Measurements from ENCODE around the gene NRXN2. TPM values are rescaled to one million over a fixed set of nuclear protein-coding genes. Genes with fewer than 3 reads are reported as not detected.

The NRXN2 gene
- total RNA-seq, result under 0.01 TPM in 1 of 2 replicates, not detected in the other

DNA sequence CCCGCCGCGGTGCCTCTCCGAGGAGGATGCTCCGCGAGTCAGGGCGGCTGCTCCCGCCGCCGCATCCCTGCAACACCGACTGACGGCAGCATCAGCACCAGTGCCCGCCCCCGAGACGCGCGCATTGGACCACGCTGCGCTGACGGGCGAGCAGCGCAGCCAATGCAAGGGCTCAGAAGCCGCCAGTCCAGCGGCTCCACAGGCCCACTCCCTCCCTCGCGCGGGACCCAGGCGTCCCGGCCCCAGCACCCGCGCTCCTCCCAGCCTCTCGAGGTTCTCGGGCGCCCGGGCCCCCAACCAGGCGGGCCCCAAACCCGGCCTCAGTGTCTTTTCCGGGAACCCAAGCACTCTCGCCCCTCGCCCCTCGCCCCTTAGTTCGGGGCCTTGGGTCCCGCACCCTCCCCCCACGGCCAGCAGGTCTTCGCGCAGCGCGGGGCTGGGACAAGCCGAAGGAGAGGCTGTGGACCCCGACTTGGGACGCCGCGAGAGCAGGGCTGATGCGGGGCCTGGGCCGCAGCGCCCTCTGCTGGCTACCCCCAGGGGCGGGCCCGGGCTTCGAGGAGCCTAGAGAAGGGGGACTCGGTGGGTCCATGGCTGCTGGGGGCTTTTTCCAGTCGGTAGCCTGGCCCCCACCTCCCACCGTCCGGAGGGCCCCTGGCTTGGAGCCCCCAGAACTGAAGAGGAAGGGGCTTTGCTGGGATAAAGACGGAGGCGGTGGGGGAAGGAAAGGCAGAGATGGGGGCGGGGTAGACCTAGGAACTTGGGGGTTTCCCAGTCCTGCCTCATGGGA, at the start of gene NRXN2:
NRXN2 (minus strand) TSS at position 81 of the 790 bp plus-strand sequence. CDS start 9,498 bp downstream, outside the sequence.
- peak; percentile 77 to 85 for DNase-seq (ENCODE audit: low read depth in 2 of 2)

DNA sequence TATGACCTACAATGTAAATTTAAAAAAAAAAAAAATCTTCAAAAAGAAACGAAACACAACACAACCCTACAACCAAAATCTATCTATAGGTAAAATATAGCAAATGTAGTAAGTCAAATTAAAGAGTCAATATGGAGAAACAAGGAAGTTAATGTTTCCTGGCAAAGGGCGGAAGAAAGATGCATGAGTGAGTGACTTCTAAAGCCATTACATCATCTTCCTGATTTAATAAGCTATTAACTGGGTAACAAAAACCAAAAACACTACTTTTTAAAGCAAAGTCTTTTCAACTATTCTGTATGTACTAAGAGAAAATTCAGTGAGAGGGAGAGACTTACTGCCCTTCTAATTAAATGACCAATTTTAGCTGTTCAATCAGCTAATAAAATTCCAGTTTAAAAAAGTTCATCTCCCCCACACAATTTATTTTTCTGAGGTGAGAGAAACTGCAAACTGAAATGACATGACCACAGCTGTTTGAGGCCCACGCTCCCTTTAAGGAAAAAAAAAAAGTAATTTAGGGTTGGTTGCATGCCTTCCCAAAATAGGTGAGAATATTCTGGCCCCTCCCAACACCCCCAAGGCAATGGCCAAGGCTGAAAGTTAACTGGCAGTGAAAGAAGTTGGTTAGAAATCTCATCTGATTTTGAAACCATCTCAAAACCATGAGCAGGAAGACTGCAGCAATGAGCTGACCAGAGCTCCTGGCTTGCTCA, 49.5 kb upstream of the NRXN2 start:
- DNase-seq (ENCODE audit: low read depth in 2 of 2), result peak in 1 of 2 donors; percentile 61

DNA sequence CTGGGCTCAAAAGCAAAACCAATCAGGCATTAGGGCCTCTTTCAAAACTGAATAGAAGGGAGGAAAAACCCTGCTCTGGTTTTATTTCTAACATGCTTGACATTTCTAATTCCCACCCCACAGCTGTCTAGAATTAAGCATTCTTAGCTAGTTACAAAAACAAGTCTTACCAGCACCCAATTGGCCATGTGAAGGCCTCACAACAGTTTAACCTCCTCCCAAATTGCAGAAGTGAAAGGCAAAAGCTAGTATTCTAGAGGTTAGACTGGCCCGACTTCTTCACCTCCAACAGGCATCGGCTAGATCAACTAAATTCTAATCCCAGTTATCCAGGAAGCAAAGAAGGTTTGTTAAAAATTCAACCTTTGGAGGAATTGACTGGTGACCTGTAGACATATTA, 48.9 kb upstream of the NRXN2 start:
- no peak for DNase-seq (ENCODE audit: low read depth in 2 of 2)

DNA sequence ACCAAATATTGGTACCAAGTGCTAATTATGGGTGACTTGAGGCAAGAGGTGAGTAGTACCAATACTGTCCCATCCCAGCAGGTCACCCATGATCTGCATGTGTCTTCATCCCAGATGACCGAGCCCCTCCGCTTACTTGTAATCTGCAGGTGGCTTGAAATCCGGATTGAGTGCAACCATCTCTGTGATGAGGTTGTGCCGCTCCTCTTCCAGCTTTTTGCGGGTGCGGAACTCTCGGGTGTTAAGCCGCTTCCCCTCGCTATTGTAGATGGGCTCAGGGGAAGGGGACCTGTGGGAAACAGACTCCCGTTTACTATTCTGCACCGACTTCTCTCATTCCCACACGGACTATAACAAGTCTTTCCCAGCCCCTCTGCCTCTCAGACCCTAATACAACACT, 47.1 kb upstream of the NRXN2 start:
- no peak for DNase-seq (ENCODE audit: low read depth in 2 of 2)

DNA sequence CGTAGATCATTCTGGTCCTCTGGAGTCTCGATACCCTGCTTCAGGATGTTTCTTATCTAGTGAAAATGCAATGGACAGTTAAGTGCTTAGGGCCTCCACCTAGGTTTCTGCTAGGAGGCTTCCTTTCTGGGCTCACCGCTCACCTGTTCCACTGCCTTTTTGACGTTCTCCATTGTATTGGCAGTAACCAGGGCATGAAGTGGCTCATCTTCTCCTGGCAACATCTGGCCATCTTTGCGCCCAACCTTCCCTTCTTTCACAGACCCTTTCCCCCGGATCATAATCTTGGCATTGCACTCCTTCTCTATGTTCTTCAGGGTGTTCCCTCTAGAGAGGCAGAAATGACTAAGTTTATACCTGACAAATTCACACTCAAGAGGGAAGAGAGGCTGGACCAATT, 46.3 kb upstream of the NRXN2 start:
- DNase-seq (ENCODE audit: low read depth in 2 of 2), result no peak

DNA sequence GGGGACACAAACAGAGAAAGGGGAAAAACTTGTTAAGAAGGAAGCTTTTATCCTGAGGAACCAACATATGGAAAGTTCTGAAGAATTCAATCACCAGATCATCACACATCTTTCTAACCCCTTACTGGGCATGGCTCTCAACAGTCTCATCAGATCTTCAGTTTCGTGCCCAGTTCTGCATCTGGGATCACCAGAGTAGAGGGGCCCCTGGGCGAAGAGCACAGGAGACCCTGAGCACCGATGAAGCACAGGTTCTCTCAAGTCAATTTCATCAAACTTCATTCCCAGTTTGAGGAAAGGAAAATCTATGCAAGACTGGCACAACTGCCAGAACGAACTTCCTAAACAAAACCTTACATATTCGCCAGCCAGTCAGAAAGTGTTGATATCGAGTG, 45.3 kb upstream of the NRXN2 start:
- no peak for DNase-seq (ENCODE audit: low read depth in 2 of 2)

DNA sequence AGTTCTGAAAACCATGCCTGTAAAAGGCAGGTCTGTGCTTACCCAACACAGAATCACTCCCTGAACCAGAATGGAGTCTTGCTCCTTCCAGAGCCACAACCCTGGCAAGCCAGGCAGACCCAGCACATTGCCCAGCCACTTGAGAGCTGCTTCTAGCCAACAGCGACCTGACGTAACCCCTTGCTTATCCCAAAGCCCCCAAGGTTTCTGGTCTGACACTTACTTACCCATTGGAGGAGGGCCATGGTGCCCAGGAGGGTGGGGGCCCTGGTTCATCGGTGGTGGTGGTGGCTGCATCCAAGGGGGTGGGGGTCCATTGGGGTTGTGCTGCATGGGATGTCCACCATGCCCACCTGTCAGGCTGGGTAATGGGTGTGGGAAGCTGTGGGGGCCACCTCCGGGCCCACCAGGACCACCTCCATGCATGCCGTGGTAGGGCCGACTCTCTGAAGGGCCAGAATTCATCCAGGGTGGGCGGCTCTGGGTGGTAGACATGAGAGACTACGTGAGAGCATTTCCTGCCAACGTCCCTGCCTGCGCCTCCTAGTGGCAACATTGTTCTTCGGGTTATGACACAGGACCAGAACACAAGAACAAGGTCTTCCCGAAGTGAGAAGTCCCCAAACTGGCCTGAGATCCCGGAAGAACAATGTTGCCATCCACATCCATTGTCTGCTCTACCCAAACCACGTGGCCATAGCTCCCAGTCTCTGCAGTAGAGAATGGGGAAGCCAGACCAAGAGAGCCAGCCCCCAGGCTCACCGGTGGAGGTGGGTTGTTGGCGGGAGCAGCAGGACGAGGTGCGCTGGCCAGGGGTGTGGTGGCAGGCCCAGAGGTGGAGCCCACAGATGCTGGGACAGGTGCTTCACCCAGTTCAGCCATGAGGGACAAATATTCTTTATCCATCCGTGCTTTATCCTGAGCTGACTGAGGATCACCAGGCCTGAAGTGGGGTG, 44.6 kb upstream of the NRXN2 start:
- DNase-seq (ENCODE audit: low read depth in 2 of 2), result peak; percentile 75 to 84

DNA sequence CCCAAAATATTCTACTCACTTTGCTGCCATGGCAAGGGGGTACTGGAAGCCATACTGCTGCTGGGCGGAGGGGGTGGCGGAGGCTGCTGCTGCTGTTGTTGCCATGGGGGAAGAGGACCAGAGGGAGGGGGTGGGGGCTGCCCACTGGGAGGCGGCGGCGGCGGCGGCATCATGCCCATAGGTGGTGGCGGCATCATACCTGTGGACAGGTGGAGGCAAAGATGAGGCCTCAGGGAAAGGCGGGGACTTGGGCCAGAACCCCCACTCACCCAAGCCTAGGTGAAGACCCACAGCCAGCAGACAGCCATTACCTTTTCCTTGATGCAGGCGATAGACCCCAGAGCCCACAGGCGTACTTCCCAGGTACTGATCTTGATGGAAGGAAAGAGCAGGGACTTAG, 43.9 kb upstream of the NRXN2 start:
- DNase-seq (ENCODE audit: low read depth in 2 of 2), result no peak

DNA sequence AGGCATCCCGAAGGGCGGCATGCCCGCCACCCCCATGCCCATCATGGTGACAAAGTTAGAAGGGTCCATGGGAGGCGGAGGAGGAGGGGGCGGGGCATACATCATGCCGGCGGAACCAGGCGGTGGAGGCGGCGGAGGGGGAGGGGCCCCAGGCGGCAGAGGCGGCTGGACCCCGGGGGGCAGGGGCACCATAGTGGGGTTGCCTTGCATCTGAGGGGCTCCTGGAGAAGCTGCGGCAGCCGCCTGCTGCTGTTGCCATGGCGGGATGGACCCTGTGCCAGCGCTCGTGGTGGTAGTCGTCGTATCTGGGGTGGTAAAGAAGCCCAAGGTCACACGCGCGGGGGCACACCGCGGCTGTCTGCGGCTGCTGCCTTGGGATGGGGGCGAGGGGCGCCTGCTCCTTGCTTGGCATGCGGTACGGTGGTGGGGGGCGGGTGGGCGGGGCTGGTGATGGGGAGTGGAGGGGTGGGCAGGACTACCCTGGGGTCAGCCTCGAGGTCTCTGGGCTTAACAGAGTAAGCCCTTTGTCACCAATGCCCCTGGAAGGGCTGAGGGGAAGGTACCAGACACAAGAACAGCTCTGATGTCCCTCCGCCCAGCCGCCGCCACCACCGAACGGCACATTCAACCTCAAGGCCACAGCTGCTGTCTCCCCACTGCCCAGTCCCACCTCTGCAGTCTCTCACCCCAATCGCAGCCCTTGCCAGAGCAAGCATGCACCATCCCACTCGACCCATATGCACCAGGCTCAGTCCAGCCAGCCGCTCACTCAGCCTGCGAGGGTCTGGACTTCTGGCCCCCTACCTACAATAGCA, 43.1 kb upstream of the NRXN2 start:
- DNase-seq (ENCODE audit: low read depth in 2 of 2), result no peak

DNA sequence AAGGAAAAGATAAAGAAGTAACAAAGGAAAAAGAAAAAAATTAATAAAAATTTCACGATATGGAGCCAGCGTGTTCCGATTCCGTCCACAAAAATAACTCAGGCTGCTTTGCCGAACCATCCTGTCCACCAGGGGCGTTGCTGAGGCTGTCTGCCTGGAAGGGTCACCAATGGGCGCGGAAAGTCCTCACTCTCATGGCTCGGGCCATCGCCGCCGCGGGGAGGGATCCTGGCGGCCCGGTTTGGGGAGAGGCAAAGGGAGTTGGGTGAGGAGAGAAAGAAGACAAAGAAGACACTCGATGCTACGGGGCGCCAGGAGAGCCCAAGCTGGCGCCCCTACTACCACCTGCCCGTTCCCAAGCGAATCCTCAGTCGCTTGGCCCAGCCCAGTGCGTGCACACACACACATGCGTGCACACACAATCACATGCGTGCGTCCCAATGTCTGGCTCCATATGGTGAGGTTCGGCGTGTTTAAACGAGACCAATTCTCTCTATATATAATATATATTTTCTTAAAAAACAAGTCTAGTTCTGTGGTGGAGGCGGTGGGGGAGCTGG, 42.4 kb upstream of the NRXN2 start:
- DNase-seq (ENCODE audit: low read depth in 2 of 2), result no peak

DNA sequence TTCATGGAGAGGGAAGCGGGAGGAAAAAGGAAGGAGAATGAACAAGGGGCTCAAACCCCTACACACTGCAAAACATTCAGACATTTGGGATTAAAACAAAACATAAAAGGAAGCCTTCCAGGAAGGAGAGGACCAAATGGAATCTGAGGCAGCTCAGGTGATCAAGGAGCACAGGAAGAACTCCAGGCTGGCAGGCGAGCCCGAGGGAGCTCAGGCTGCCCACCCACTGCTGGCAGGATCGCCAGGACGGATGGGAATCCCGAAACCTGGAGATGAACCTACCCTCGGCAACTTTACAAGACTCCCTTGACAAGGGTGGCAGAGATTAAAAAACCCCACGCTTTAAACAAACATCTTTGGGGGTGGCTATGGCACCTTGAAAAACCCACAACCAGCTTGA, 41.8 kb upstream of the NRXN2 start:
- no peak for DNase-seq (ENCODE audit: low read depth in 2 of 2)

DNA sequence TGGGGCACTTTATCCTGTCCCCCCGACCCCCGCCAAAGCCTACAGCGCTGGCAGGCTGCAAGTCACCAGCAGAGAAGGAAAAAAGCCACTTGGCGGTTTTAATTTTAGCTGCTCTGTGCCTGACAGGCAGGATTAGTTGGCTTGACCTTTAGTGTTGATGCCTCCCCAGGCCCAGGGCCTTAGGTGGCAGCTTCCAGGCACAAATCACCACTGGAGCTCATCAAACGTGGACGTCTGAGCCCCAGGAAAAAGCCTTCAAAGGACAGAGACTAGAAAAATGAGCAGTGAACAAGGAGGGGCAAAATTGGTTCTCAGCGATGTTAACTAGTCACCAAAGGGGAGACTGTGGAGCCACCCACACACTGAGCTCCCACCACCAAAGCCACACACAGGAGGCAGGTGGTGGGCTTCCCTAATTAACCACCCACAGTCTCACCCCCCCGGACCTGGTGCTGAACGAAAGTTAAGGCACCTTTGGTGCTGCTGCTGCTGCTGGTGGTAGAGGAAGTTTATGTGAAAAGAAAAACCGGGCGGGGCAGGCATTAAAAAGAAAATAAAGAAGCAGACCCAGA, 41.1 kb upstream of the NRXN2 start:
- no peak for DNase-seq (ENCODE audit: low read depth in 2 of 2)

DNA sequence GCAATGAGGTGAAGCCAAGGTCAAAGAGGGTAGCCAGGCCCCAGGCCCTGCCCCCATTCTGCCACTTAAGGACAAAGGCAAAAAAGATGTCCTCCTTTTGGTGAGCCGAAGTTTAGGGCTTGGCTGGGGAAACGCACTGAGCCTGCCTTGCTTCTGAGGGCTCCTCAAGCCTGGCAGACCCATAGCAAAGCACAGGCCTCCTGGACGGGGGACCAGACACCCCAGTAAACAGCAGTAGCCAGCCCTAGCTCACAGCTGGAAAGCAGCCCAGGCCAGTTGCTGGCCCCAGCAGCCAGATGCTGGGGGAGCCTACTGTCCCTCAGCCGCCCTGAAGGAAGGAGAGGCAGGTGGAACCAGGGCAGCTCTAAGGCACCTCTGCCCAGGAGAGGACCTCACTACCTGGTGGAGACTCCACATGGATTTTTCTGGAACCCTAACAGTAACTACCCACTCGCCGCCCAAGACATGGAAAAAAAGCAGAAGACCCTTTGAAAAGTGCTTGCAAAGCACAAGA, 40.6 kb upstream of the NRXN2 start:
- no peak for DNase-seq (ENCODE audit: low read depth in 2 of 2)

DNA sequence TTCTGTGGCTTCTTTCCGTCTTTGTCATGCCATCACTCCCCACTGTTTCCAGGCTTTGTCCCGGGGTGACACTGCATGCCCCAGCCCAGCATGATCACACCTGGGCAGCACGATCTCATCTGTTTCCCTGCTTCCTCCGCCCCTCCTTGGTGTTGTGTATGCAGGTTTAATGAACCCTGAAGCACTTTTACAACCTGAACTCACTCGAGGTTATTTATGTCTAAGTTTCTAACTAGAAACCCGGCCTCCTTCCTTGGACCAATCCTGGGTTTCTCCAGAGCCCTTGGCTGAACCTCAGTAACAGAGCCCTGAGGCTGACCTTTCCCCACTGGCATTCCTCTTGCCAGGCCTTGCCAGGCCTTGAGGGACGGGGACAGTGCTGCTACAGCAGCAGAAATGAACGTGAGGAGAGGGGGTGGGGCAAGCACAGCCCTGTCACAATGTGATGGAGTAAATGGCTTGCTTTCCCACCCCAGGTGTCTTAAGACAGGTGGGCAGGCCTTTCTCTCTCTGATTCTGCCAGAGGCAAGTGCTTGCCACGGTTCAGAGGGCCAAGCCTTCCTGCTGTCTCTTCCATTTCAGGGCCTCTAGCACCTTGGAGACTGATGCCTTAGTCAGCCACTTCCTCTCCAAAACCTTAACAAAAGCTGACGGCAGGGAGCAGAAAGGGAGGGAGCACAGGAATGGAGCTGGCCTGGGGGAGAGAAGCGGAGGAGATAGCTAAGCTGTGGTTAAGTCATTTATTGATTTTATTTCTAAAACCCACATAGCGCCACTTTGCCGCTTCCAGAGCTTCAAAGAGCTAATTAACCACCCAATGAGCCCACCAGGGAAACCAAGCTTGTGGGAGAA, 39.9 kb upstream of the NRXN2 start:
- DNase-seq (ENCODE audit: low read depth in 2 of 2), result peak in 1 of 2 donors; percentile 86

DNA sequence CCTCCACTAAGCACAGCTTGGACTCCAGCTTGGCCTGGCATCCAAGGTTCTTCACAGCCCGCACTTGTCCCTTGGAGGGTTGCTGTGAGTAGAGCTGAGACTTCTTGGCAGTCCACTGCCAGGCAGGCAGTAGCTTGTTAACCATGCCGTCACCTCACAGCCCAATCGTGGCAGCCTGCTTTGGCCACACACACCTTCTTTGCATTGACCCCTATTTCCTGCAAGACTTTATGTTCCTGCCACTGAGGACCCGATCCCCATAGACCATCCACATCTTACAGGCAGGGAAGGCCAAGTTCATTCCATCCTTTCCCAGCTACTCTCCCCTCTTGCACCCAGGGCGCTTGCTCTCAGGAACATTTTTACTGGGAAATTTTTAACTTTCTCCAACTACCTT, 39.3 kb upstream of the NRXN2 start:
- DNase-seq (ENCODE audit: low read depth in 2 of 2), result no peak

DNA sequence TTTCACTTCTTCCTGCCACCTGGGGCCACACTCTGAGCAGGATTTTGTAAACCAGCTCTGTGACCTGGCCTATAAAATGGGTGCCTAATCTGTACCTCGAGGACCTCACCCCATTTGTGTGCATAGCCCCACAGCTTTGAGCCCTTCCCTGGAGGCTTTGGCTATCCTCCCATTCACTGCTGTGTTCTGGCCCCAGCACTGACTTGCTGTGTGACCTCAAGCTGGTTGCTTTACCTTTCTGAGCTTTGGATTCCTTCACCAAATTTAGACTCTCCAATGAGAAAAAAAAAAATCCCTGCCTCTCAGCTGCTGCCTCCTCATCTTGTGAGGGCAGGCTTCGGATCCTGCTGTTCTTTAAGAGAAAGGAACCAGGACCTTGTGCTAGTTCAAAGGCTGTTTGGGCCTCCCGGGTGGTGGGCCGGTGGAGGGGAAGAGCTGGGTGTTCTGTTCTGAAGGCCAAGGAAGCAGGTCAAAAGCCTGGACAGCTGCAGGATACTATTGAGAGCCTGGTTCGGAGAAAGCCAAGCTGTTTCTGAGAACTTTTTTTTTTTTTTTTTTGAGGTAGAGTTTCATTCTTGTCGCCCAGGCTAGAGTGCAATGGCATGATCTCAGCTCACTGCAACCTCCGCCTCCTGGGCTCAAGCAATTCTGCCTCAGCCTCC, 37.9 kb upstream of the NRXN2 start:
- DNase-seq (ENCODE audit: low read depth in 2 of 2), result no peak

DNA sequence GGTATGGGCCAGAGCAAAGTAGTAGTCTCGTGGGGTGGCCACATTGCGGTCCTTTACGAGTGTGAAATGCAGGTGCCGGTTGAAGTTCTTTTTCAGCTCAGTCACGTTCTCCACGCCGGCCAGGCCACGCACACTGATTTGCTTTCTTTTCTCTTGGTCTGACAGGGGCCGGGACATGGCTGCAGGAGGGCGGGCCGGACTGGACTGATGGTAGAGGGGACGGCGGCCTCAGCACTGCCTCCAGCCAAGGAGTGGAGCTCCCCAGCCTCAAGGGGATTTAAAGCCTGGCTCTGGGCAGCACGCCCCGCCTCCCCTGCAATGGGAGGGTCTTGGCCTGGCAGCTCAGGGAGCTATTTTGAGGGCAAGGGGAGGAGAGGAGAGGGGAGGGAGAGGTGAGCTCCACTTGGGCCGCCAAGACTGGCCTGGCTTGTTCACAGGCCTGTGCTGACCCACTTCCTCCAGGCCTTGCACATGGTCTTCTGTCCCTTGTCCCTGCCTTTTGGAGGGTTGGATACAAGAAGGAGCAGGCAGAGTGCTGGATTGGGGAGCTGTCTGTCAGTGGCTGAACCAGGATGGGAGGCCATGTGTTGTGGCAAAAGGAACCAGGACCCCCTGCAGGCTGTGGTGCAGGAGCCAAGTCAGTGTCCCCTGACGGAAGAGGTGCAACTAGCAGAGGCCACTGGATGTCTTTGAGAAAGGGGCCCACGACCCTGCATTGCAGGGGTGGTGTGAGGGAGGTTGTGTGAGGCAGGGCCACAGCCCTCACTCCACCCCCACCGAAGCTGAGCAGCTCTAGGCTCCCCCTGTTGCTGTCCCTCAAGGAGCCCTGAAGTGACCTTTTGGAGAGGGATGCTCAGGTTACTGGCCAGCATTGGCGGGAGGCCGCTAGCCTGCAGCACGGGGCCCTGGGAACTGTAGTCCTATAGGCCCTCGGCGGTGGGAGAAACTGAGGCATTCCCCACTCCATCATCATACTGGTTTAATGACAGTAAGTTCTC, 37.0 kb upstream of the NRXN2 start, which contains the start of gene PYGM:
PYGM (minus strand) TSS at position 253 of the 998 bp plus-strand sequence; CDS start at position 177, 76 bp downstream.
- no peak for DNase-seq (ENCODE audit: low read depth in 2 of 2)

Measured in lung microvascular endothelial cell (primary cell).